ENCODE results near the gene UGT2B7. TPM values are rescaled to one million over a fixed set of nuclear protein-coding genes. Genes with fewer than 3 reads are reported as not detected.
"Not testable (repeated sequence)": the region's sequence is repeated elsewhere in the genome, so short reads cannot be mapped to it uniquely, and the experiment has no call there.

Gene UGT2B7
- total RNA-seq, 1 donor from 2014 or later: 1.1 TPM

DNA sequence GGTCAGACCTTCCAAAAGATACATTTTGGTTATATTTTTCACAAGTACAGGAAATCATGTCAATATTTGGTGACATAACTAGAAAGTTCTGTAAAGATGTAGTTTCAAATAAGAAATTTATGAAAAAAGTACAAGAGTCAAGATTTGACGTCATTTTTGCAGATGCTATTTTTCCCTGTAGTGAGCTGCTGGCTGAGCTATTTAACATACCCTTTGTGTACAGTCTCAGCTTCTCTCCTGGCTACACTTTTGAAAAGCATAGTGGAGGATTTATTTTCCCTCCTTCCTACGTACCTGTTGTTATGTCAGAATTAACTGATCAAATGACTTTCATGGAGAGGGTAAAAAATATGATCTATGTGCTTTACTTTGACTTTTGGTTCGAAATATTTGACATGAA lies 536 bp downstream of the UGT2B7 start:
- no peaks in the 10 kb centered on the region for H3K27me3 Mint-ChIP-seq
- peaks cover 2% of the 10 kb centered on the region for H3K36me3 Mint-ChIP-seq (ENCODE audit: insufficient read depth)
- peaks cover 35% of the 10 kb centered on the region for H3K4me1 Mint-ChIP-seq (ENCODE audit: low read depth)
- DNase-seq (ENCODE audit: low spot score, unreplicated experiment): no peak
- peak overlapping the region; percentile 9 for H3K27ac Mint-ChIP-seq
- H3K9me3 Mint-ChIP-seq (ENCODE audit: low read depth): peaks cover 4% of the 10 kb centered on the region
- H3K4me3 Mint-ChIP-seq (ENCODE audit: low read depth): peak overlapping the region; percentile 11
- TF ChIP-seq, protein P1, sequence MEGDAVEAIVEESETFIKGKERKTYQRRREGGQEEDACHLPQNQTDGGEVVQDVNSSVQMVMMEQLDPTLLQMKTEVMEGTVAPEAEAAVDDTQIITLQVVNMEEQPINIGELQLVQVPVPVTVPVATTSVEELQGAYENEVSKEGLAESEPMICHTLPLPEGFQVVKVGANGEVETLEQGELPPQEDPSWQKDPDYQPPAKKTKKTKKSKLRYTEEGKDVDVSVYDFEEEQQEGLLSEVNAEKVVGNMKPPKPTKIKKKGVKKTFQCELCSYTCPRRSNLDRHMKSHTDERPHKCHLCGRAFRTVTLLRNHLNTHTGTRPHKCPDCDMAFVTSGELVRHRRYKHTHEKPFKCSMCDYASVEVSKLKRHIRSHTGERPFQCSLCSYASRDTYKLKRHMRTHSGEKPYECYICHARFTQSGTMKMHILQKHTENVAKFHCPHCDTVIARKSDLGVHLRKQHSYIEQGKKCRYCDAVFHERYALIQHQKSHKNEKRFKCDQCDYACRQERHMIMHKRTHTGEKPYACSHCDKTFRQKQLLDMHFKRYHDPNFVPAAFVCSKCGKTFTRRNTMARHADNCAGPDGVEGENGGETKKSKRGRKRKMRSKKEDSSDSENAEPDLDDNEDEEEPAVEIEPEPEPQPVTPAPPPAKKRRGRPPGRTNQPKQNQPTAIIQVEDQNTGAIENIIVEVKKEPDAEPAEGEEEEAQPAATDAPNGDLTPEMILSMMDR (IDR thresholded peaks at IDR 0.05; ENCODE audit: unreplicated experiment): no peak

DNA sequence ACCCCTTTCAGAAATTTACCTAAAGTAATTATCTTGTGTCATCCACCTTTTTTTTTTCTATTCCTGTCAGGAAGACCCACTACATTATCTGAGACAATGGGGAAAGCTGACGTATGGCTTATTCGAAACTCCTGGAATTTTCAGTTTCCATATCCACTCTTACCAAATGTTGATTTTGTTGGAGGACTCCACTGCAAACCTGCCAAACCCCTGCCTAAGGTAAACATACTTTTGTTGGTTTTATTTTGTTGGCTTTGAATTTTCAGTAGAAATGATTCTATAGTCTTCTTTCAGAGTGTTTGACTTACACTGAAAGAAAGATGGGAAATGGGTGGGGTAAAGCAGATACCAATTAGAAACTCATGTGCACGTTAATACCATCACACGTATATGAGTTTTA lies 2.2 kb downstream of the UGT2B7 start:
- DNase-seq (ENCODE audit: low spot score, unreplicated experiment): no peak
- peaks cover 4% of the 10 kb centered on the region for H3K9me3 Mint-ChIP-seq (ENCODE audit: low read depth)
- peak overlapping the region; percentile 69 for H3K27ac Mint-ChIP-seq
- TF ChIP-seq, protein P1 (IDR thresholded peaks at IDR 0.05; ENCODE audit: unreplicated experiment): no peak
- H3K36me3 Mint-ChIP-seq (ENCODE audit: insufficient read depth): peaks cover 4% of the 10 kb centered on the region
- H3K27me3 Mint-ChIP-seq: no peaks in the 10 kb centered on the region
- H3K4me3 Mint-ChIP-seq (ENCODE audit: low read depth): no peak overlapping the region
- peaks cover 35% of the 10 kb centered on the region for H3K4me1 Mint-ChIP-seq (ENCODE audit: low read depth)

DNA sequence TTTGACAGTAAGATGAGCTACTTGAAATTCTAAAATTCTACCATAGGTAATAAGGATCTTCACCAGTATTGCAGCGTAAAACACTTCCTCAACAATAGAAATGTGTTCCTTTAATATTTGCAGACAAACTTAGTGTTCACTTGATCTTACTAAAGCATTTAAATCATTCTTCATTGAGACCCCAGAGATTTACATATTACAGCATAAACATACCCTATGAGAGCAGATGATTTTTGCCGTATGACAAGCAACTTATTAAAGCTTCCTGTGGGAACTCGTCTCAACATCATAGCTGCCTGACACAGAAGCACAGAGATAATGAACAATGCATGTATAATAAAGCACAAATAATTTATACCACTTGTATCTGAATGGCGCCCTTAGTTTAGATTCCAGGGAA lies 3.6 kb downstream of the UGT2B7 start:
- H3K36me3 Mint-ChIP-seq (ENCODE audit: insufficient read depth): peaks cover 5% of the 10 kb centered on the region
- H3K4me3 Mint-ChIP-seq (ENCODE audit: low read depth): no peak overlapping the region
- TF ChIP-seq, protein P1 (IDR thresholded peaks at IDR 0.05; ENCODE audit: unreplicated experiment): no peak
- no peak overlapping the region for H3K27ac Mint-ChIP-seq
- H3K9me3 Mint-ChIP-seq (ENCODE audit: low read depth): peaks cover 4% of the 10 kb centered on the region
- DNase-seq (ENCODE audit: low spot score, unreplicated experiment): no peak
- H3K27me3 Mint-ChIP-seq: no peaks in the 10 kb centered on the region
- peaks cover 33% of the 10 kb centered on the region for H3K4me1 Mint-ChIP-seq (ENCODE audit: low read depth)

DNA sequence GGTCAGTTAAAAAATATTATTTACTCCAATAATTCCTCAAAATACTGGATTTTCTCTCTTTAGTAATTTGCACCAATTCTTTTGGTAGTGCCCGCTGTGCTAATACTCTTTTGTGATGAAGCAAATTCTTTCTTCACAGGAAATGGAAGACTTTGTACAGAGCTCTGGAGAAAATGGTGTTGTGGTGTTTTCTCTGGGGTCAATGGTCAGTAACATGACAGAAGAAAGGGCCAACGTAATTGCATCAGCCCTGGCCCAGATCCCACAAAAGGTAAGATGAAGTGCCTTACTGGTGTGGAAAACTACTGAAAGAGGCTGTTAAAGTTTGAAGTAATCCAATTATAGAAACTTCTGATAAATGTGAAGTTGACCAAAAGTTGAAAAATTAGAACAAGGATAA lies 6.4 kb downstream of the UGT2B7 start:
- H3K9me3 Mint-ChIP-seq (ENCODE audit: low read depth); H3K4me3 Mint-ChIP-seq (ENCODE audit: low read depth); DNase-seq (ENCODE audit: low spot score, unreplicated experiment); H3K27ac Mint-ChIP-seq; H3K4me1 Mint-ChIP-seq (ENCODE audit: low read depth); H3K36me3 Mint-ChIP-seq (ENCODE audit: insufficient read depth); H3K27me3 Mint-ChIP-seq: not testable (repeated sequence)

DNA sequence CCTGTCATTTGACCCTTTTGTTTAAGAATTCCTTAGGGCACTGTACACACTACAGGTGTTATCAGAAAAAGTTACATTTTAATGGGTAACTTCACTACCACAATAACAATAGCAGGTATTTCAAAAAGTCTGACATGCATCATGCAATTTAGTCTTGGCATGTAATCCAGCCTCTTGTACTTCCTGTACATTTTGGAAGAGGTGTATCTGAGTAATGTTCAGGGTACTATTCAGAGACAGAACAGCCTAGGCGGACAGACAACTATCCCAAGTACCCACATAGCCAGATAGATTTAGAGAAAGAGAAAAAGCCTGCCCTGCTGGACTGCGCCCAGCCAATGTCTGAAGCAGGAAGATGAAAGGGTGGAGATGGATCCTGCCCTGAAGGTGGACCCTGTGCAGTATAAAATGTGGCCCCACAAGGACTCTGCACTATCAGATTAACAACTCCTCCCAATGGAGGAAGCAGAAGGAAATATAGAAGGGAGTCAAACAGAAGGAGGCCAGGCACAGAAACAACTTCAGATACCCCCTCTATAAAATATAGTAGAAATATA lies 8.5 kb downstream of the UGT2B7 start:
- no peak overlapping the region for H3K27ac Mint-ChIP-seq
- TF ChIP-seq, protein P1 (IDR thresholded peaks at IDR 0.05; ENCODE audit: unreplicated experiment): no peak
- no peak overlapping the region for H3K4me3 Mint-ChIP-seq (ENCODE audit: low read depth)
- H3K36me3 Mint-ChIP-seq (ENCODE audit: insufficient read depth): peaks cover 6% of the 10 kb centered on the region
- H3K4me1 Mint-ChIP-seq (ENCODE audit: low read depth): no peaks in the 10 kb centered on the region
- DNase-seq (ENCODE audit: low spot score, unreplicated experiment): no peak
- H3K9me3 Mint-ChIP-seq (ENCODE audit: low read depth): peaks cover 6% of the 10 kb centered on the region
- no peaks in the 10 kb centered on the region for H3K27me3 Mint-ChIP-seq

DNA sequence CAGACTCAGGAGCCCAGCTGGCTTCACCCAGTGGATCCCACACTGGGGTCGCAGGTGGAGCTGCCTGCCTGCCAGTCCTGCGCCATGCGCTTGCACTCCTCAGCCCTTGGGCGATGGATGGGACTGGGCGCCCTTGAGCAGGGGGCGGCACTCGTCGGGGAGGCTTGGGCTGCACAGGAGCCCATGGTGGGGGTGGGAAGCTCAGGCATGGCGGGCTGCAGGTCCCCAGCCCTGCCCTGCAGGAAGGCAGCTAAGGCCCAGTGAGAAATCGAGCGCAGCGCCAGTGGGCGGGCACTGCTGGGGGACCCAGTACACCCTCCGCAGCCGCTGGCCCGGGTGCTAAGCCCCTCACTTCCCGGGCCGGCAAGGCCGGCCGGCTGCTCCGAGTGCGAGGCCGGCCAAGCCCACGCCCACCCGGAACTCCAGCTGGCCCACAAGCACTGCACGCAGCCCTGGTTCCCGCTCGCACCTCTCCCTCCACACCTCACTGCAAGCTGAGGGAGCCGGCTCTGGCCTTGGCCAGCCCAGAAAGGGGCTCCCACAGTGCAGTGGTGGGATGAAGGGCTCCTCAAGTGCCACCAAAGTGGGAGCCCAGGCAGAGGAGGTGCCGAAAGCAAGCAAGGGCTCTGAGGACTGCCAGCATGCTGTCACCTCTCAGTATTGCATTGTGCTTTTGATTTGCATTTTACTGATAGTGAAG lies 19.0 kb downstream of the UGT2B7 start:
- not testable (repeated sequence) for DNase-seq (ENCODE audit: low spot score, unreplicated experiment); H3K27ac Mint-ChIP-seq; H3K27me3 Mint-ChIP-seq; H3K4me3 Mint-ChIP-seq (ENCODE audit: low read depth); H3K4me1 Mint-ChIP-seq (ENCODE audit: low read depth)
- peaks cover 20% of the 10 kb centered on the region for H3K36me3 Mint-ChIP-seq (ENCODE audit: insufficient read depth)
- H3K9me3 Mint-ChIP-seq (ENCODE audit: low read depth): peaks cover 33% of the 10 kb centered on the region
